Memory B cell (primary cell): ENCODE results near the gene SLC8A2.
"Not testable (repeated sequence)": the region's sequence is repeated elsewhere in the genome, so short reads cannot be mapped to it uniquely, and the experiment has no call there.

ENCODE experiments used
- ATAC-seq: fragments of 150-1000 bp; cut with Tn5 transposase; 2 replicates; pipeline ENCODE4 v1.10.0; 2021; ENCODE audit warnings: low read depth, mild to moderate bottlenecking, moderate library complexity
- DNase-seq, 2 donors: peaks; one replicate each; pipeline ENCODE4 v3.0.0; 2022; ENCODE audit warnings: low spot score in 2 of 2
- H3K27ac Mint-ChIP-seq: one replicate; pipeline ENCODE4 v1.8.0; 2022; ENCODE audit warnings: mild to moderate bottlenecking, moderate library complexity, mixed read lengths
- H3K27me3 Mint-ChIP-seq: one replicate; pipeline ENCODE4 v1.8.0; 2022; ENCODE audit warnings: mixed read lengths
- H3K36me3 Mint-ChIP-seq: one replicate; pipeline ENCODE4 v1.8.0; 2022; ENCODE audit warnings: mild to moderate bottlenecking, mixed read lengths
- H3K4me1 Mint-ChIP-seq: one replicate; pipeline ENCODE4 v1.8.0; 2022; ENCODE audit warnings: mixed read lengths
- H3K4me3 Mint-ChIP-seq: one replicate; pipeline ENCODE4 v1.8.0; 2022; ENCODE audit warnings: mild to moderate bottlenecking, moderate library complexity, mixed read lengths
- H3K9me3 Mint-ChIP-seq: one replicate; pipeline ENCODE4 v1.8.0; 2022; ENCODE audit warnings: mixed read lengths

SLC8A2 gene

GRCh38 chr19:47404334-47405196 lies 67.1 kb downstream of the SLC8A2 start:
- Mint-ChIP-seq H3K4me3 (no peak overlapping the region), H3K27me3 (peaks cover 43% of the 10 kb centered on the region), H3K27ac (no peak overlapping the region), H3K4me1 (peaks cover 3% of the 10 kb centered on the region), H3K9me3 (peaks cover 5% of the 10 kb centered on the region), H3K36me3 (no peaks in the 10 kb centered on the region)
- ATAC-seq (no peak), DNase-seq (no peak)

- Mint-ChIP-seq H3K9me3 (peaks cover 5% of the 10 kb centered on the region), H3K27ac (no peak overlapping the region), H3K36me3 (no peaks in the 10 kb centered on the region), H3K4me3 (no peak overlapping the region), H3K27me3 (peaks cover 44% of the 10 kb centered on the region), H3K4me1 (peaks cover 3% of the 10 kb centered on the region)
- DNase-seq (no peak), ATAC-seq (no peak)
These were observed 69.2 kb downstream of the SLC8A2 start for GRCh38 chr19:47402504-47402903.

GRCh38 chr19:47398707-47399597 lies 72.7 kb downstream of the SLC8A2 start:
- Mint-ChIP-seq H3K4me1 (no peaks in the 10 kb centered on the region), H3K36me3 (no peaks in the 10 kb centered on the region), H3K9me3 (no peaks in the 10 kb centered on the region), H3K4me3 (no peak overlapping the region), H3K27me3 (peaks cover 34% of the 10 kb centered on the region), H3K27ac (no peak overlapping the region)
- ATAC-seq (no peak), DNase-seq (no peak)

- H3K4me3 Mint-ChIP-seq = no peak overlapping the region
- no peak overlapping the region for H3K27ac Mint-ChIP-seq
- H3K4me1 Mint-ChIP-seq = peaks cover 6% of the 10 kb centered on the region
- DNase-seq = peak; percentile 78 to 86
- peak; percentile 91 for ATAC-seq
- peaks cover 21% of the 10 kb centered on the region for H3K27me3 Mint-ChIP-seq
- no peaks in the 10 kb centered on the region for H3K9me3 Mint-ChIP-seq
- H3K36me3 Mint-ChIP-seq = no peaks in the 10 kb centered on the region
These were observed 80.0 kb downstream of the SLC8A2 start for GRCh38 chr19:47391510-47392223.

- DNase-seq (no peak), ATAC-seq (peak; percentile 50)
- no peaks in the 10 kb centered on the region for H3K36me3 Mint-ChIP-seq
- no peak overlapping the region for H3K4me3 Mint-ChIP-seq
- peaks cover 6% of the 10 kb centered on the region for H3K4me1 Mint-ChIP-seq
- peaks cover 18% of the 10 kb centered on the region for H3K27me3 Mint-ChIP-seq
- no peak overlapping the region for H3K27ac Mint-ChIP-seq
- H3K9me3 Mint-ChIP-seq = no peaks in the 10 kb centered on the region
These were observed 80.9 kb downstream of the SLC8A2 start for GRCh38 chr19:47390533-47391488.

- DNase-seq = no peak
- no peak overlapping the region for H3K4me3 Mint-ChIP-seq
- H3K27me3 Mint-ChIP-seq = peaks cover 12% of the 10 kb centered on the region
These were observed 82.5 kb downstream of the SLC8A2 start for GRCh38 chr19:47389150-47389556.

GRCh38 chr19:47388721-47389120 lies 83.0 kb downstream of the SLC8A2 start:
- not testable (repeated sequence) for H3K27ac Mint-ChIP-seq, H3K4me3 Mint-ChIP-seq, H3K36me3 Mint-ChIP-seq, ATAC-seq, DNase-seq, H3K9me3 Mint-ChIP-seq, H3K4me1 Mint-ChIP-seq
- peaks cover 10% of the 10 kb centered on the region for H3K27me3 Mint-ChIP-seq

More at GRCh38 chr19:47389150-47389556, 82.5 kb downstream of the SLC8A2 start:
- H3K4me1 Mint-ChIP-seq = peaks cover 6% of the 10 kb centered on the region
- no peak overlapping the region for H3K27ac Mint-ChIP-seq
- no peaks in the 10 kb centered on the region for H3K9me3 Mint-ChIP-seq
- no peaks in the 10 kb centered on the region for H3K36me3 Mint-ChIP-seq
- ATAC-seq = no peak

- H3K27ac Mint-ChIP-seq, H3K9me3 Mint-ChIP-seq, ATAC-seq, H3K4me3 Mint-ChIP-seq, DNase-seq, H3K27me3 Mint-ChIP-seq, H3K36me3 Mint-ChIP-seq: not testable (repeated sequence)
- peaks cover 12% of the 10 kb centered on the region for H3K4me1 Mint-ChIP-seq
These were observed 84.1 kb downstream of the SLC8A2 start for GRCh38 chr19:47387623-47388022.

GRCh38 chr19:47386582-47386981 lies 85.1 kb downstream of the SLC8A2 start:
- DNase-seq, H3K27me3 Mint-ChIP-seq, H3K4me3 Mint-ChIP-seq, H3K9me3 Mint-ChIP-seq, H3K36me3 Mint-ChIP-seq, H3K27ac Mint-ChIP-seq, ATAC-seq: not testable (repeated sequence)
- H3K4me1 Mint-ChIP-seq = peaks cover 18% of the 10 kb centered on the region

- not testable (repeated sequence) for DNase-seq, ATAC-seq, H3K27me3 Mint-ChIP-seq, H3K4me3 Mint-ChIP-seq, H3K27ac Mint-ChIP-seq, H3K9me3 Mint-ChIP-seq
- Mint-ChIP-seq H3K4me1 (peaks cover 16% of the 10 kb centered on the region), H3K36me3 (peaks cover 21% of the 10 kb centered on the region)
These were observed 87.2 kb downstream of the SLC8A2 start for GRCh38 chr19:47384533-47384932.

GRCh38 chr19:47383890-47384289 lies 87.8 kb downstream of the SLC8A2 start:
- not testable (repeated sequence) for H3K4me3 Mint-ChIP-seq, H3K9me3 Mint-ChIP-seq, H3K27me3 Mint-ChIP-seq, ATAC-seq, DNase-seq, H3K27ac Mint-ChIP-seq
- Mint-ChIP-seq H3K36me3 (peaks cover 26% of the 10 kb centered on the region), H3K4me1 (peaks cover 16% of the 10 kb centered on the region)

GRCh38 chr19:47381653-47382279 lies 89.9 kb downstream of the SLC8A2 start:
- peak; percentile 77 for ATAC-seq
- peaks cover 3% of the 10 kb centered on the region for H3K9me3 Mint-ChIP-seq
- peak overlapping the region; percentile 19 for H3K27ac Mint-ChIP-seq

More at GRCh38 chr19:47381653-47382279, 89.9 kb downstream of the SLC8A2 start:
- H3K4me3 Mint-ChIP-seq = peak overlapping the region; percentile 1
- peaks cover 16% of the 10 kb centered on the region for H3K4me1 Mint-ChIP-seq
- no peaks in the 10 kb centered on the region for H3K27me3 Mint-ChIP-seq
- H3K36me3 Mint-ChIP-seq = peaks cover 28% of the 10 kb centered on the region
- no peak for DNase-seq
